Adrenal gland (tissue), 12 donors: ENCODE data around the gene KCNT2. TPM values are rescaled to one million over a fixed set of nuclear protein-coding genes. Genes with fewer than 3 reads are reported as not detected.
A peak's percentile ranks its signal among the peaks of the same experiment; 100 is the strongest.

Experiments
- DNase-seq, 7 donors: peaks; one replicate each; pipeline ENCODE4 v3.0.0-alpha.2; 2019 to 2020
- H3K27ac ChIP-seq, 5 donors: fragments of 200-600 bp; sonication (generic) in 4 of 5; 1 replicate in 3 of 5; 2 replicates in 2 of 5; pipeline versions ENCODE4 v1.5.1 to v1.8.0; 2016 to 2020; ENCODE audit warnings: mild to moderate bottlenecking in 1 of 5
- H3K27me3 ChIP-seq: fragments of 200-600 bp; 2 replicates; pipeline ENCODE4 v1.8.0; 2021
- H3K36me3 ChIP-seq, 2 donors: fragments of 200-600 bp; replicated peaks in 1 of 2; 1 replicate in 1 of 2; 2 replicates in 1 of 2; pipeline versions ENCODE4 v1.5.1 to v1.8.0; 2018 to 2022
- H3K4me1 ChIP-seq, 2 donors: fragments of 200-600 bp; replicated peaks in 1 of 2; 1 replicate in 1 of 2; 2 replicates in 1 of 2; pipeline versions ENCODE4 v1.5.1 to v1.8.0; 2018 to 2021
- H3K4me3 ChIP-seq, 4 donors: fragments of 200-600 bp; sonication (generic) in 3 of 4; one replicate each; pipeline ENCODE4 v1.5.1; 2016 to 2018
- H3K9me3 ChIP-seq, 3 donors: fragments of 200-600 bp; sonication (generic) in 1 of 3; replicated peaks in 1 of 3; 1 replicate in 2 of 3; 2 replicates in 1 of 3; pipeline versions ENCODE4 v1.5.1 to v1.8.0; 2016 to 2021
- CTCF ChIP-seq, 6 experiments: fragments of 450-650 bp in 4 of 6; fragments of 200-600 bp in 2 of 6; sonication (generic) in 1 of 6; IDR thresholded peaks; 1 replicate in 5 of 6; 2 replicates in 1 of 6; pipeline versions ENCODE4 v1.5.1 to v1.8.0; 2016 to 2021; ENCODE audit warnings: antibody characterized with exemption in 6 of 6, mild to moderate bottlenecking in 2 of 6, moderate library complexity in 1 of 6
- POLR2A ChIP-seq, 2 donors: fragments of 450-650 bp; IDR thresholded peaks; one replicate each; pipeline ENCODE4 v1.6.1; 2017; ENCODE audit warnings: antibody characterized with exemption in 2 of 2, mild to moderate bottlenecking in 2 of 2, moderate library complexity in 1 of 2
- WGBS, 4 donors: extraction: QIAGEN DNeasy Blood & Tissue Kit in 2 of 4; methylation state at CpG; one replicate each; pipeline versions ENCODE4 v1.1.5 to v1.1.7; 2013 to 2017; 5-methylcytosine and 5-hydroxymethylcytosine counted together
- intact Hi-C, 2 donors: fragments of 100-400 bp; cut with DNase I; formaldehyde crosslinking; loops; one replicate each; pipeline versions ENCODE4 v1.14.1 to v1.15.0; 2022 to 2023
- polyA plus RNA-seq, 3 donors: library from polyadenylated mRNA; stranded (reverse); fragments of 200-250 nt in 2 of 3; fragments of 350-450 nt in 1 of 3; fragmentation: Illumina TruSeq in 1 of 3; extraction: RNeasy Lipid Tissue Mini Kit (QIAGEN cat#74804) in 1 of 3; gene quantifications; one replicate each; pipeline ENCODE4 v1.2.3, GENCODE V29; 2013 to 2014
- total RNA-seq, 9 donors: library from RNA; depleted of rRNA in 4 of 9; stranded (reverse); fragments of >200 nt in 4 of 9; fragments of 120-200 nt in 1 of 9; fragmentation: NEBNext Ultra II Directional in 1 of 9; extraction: Animal tissue kit (Norgen Biotek cat#: 25700) in 1 of 9; gene quantifications; one replicate each; pipeline versions ENCODE4 v1.1.0 to v1.2.4, GENCODE V29; 2013 to 2023
- donor health status: healthy with polysubstance abuse.
- donor health status: Bipolar disorder and iron deficiency.
- donor health status: DM: yes; HTN: yes; CAD: no.
- donor health status: DM: no; HTN: no; CAD: no.
- donor health status: DM: no; HTN: no; CAD: no.
- donor health status: DM: yes; HTN: yes; CAD: no.

KCNT2 gene
- total and polyA plus RNA-seq, 12 donors = 0.54 to 4.0 (median 1.2) TPM

- H3K27me3 ChIP-seq = no peaks in the 10 kb centered on the region
- no peak for DNase-seq
- no peak overlapping the region for H3K4me3 ChIP-seq
- intact Hi-C loops = no loop called here
- no peaks in the 10 kb centered on the region for H3K36me3 ChIP-seq
- no peaks in the 10 kb centered on the region for H3K4me1 ChIP-seq
- H3K27ac ChIP-seq = peak overlapping the region in 1 of 5 donors; percentile 43
- H3K9me3 ChIP-seq = no peaks in the 10 kb centered on the region
- TF ChIP-seq CTCF (IDR thresholded peaks at IDR 0.05) (no peak), POLR2A (IDR thresholded peaks at IDR 0.05) (no peak)
Observed at GRCh38 chr1:196423612-196424011, 184.6 kb downstream of the KCNT2 start.

GRCh38 chr1:196418772-196419171 is 189.5 kb downstream of the KCNT2 start:
- no peak overlapping the region for H3K4me3 ChIP-seq
- H3K4me1 ChIP-seq = no peaks in the 10 kb centered on the region
- intact Hi-C loops = no loop called here
- H3K27ac ChIP-seq = no peak overlapping the region
- no peak for DNase-seq
- H3K27me3 ChIP-seq = no peaks in the 10 kb centered on the region
- TF ChIP-seq POLR2A (IDR thresholded peaks at IDR 0.05) (no peak), CTCF (IDR thresholded peaks at IDR 0.05) (no peak)
- no peaks in the 10 kb centered on the region for H3K36me3 ChIP-seq
- 81 to 100% (median 91%) methylated on average over 1 of the region's 1 CpG for WGBS, 4 donors
- no peaks in the 10 kb centered on the region for H3K9me3 ChIP-seq

- no peaks in the 10 kb centered on the region for H3K9me3 ChIP-seq
- H3K4me3 ChIP-seq = no peak overlapping the region
- 90 to 98% (median 93%) methylated on average over 1 of the region's 1 CpG for WGBS, 4 donors
- intact Hi-C loops = no loop called here
- no peak for DNase-seq
- H3K4me1 ChIP-seq = no peaks in the 10 kb centered on the region
- TF ChIP-seq CTCF (IDR thresholded peaks at IDR 0.05) (no peak), POLR2A (IDR thresholded peaks at IDR 0.05) (no peak)
- H3K27me3 ChIP-seq = no peaks in the 10 kb centered on the region
- H3K27ac ChIP-seq = no peak overlapping the region
- no peaks in the 10 kb centered on the region for H3K36me3 ChIP-seq
Observed at GRCh38 chr1:196415978-196416377, 192.3 kb downstream of the KCNT2 start.

GRCh38 chr1:196412326-196412725 is 195.9 kb downstream of the KCNT2 start:
- Histone ChIP-seq H3K27me3 (no peaks in the 10 kb centered on the region), H3K4me3 (no peak overlapping the region), H3K9me3 (no peaks in the 10 kb centered on the region), H3K27ac (no peak overlapping the region), H3K4me1 (peaks cover 0 to 8% of the 10 kb centered on the region in 2 donors), H3K36me3 (no peaks in the 10 kb centered on the region)
- DNase-seq = no peak
- intact Hi-C loops = no loop called here
- TF ChIP-seq POLR2A (IDR thresholded peaks at IDR 0.05) = no peak
- TF ChIP-seq CTCF (IDR thresholded peaks at IDR 0.05) = no peak
- WGBS, 4 donors = 73 to 84% (median 78%) methylated on average over 2 of the region's 2 CpGs
